HUDEP-2 (cell line): ENCODE data around the gene SPIRE1.
"Not testable (repeated sequence)": the region's sequence is repeated elsewhere in the genome, so short reads cannot be mapped to it uniquely, and the experiment has no call there.

ENCODE experiments used
- DNase-seq, 76 experiments: peaks; one replicate each; lab custom pipeline; 2025; ENCODE audit not compliant: unreplicated experiment in 76 of 76; lab: John Stamatoyannopoulos, UW

SPIRE1 gene

DNA sequence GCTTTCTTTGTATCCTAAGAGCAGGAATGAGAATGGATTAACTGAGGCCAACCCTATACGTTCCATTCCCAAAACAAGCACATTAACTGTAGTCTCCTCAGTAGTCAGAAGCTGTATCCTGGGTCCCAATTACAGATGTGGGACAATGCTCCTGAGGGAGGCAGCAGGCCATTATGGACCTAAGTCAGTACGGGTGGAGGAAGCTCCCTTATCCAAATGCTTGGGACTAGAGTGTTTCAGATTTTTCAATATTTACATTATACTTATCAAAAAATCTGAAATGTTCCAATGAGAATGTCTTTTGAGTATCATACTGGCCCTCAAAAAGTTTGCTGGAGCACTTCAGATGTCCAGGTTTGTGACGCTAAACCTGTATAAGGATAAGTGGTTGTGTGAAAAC lies 160.1 kb downstream of the SPIRE1 start:
- DNase-seq, result no peak

DNA sequence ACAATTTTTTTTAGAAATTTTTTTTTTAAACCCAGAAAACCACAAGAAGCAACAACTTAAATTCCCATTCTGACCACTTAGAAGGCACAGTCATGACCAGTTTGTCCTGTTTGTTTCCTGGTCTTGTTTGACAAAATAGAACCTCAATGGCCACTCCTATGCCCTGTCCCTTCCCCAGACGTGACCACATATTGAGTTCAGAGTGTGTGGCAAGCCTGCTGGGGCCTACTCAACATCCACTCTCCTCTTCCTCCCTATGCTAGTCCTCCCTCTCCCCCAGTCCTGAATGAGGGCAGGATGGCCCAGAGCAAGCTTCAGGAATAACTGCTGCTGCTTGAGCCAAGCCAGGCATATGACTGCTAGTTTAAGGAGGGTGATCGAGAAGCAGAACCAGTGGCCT lies 160.6 kb downstream of the SPIRE1 start:
- DNase-seq, result no peak

- DNase-seq, result no peak
Measured at GRCh38 chr18:12492907-12493306, 165.0 kb downstream of the SPIRE1 start.

DNA sequence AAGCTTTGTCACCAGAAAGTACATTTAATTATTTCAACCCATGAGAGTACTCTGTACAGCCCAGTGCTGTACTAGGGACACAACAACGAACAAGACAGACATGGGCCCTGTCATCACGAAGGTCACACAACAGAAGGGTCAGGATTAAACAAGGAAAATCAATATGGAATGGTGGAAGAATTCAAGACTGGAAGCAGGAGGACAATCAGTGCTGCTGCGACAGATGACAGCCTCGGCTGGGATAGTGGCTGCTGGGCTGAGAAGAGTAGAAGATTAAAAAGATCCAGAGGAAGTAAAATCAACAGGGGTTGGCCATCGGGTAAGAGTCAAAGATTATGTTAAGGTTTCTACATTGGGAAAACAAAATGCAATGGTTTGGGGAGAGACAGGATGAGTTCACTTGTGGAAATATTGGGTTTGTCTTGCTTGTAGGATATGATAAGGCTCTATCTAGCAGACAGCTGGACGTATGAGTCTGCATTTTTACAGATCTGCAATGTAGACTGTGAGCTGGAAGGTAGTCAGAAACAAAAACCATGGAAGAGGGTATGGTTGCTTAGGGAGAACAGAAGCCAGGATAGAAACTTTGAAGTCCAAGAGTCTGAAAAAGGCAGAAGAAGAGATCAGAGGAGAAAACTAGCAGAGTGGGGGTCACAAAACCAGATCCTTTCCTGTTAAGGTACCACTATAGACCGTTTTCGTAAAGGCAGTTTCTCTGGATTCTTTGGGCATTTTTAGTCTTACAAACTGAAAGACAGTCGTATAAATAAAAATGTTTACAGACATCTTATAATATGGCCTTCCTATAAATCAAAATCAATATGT lies 166.1 kb downstream of the SPIRE1 start:
- DNase-seq, result peak in 20 of 76 experiments; percentile 0 to 75 (median 38)

DNA sequence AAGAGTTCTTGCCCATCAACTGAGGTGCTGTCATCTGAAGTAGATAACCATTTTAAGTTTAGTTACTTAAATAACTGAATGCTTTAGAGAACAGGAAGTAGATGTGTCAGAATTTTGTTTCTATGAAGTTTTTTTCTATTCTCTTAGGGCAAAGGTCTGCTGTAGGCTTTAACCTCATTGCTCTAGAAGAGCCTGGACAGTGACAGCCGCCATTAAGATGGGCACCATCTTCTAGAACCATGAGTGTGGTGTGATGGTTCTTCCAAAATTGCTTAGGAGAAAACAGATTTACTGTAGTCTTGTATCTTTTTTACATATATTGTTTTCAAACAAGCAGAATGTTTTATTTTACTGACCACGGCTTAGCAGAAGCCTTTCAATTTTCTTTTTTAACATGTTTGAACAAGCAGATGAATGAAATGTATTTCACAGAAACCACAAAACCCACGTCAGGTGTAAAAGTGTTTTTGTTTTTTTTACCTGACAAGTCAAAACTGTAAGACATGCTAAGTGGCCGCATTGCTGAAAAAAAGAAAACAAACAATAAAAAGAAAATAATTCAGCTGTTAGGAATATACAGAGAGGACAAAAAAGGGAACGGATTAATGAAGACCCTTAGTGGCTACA lies 172.3 kb downstream of the SPIRE1 start:
- DNase-seq, result no peak

DNA sequence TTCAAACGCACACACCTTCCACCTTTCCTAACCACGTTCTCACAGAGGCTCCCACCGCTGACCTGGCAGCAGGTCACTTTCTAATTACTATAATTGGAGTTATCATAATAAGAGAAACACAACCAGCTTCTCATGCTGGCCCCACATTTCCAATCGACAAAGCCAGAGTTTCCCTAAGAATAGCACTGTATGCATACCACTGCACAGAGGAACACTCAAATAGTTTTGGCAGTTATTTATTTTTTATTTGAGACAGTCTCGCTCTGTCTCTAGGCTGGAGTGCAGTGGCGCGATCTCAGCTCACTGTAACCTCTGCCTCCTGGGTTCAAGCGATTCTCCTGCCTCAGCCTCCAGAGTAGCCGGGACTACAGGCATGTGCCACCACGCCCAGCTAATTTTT lies 176.0 kb downstream of the SPIRE1 start:
- not testable (repeated sequence) for DNase-seq

GRCh38 chr18:12479982-12480381 lies 177.9 kb downstream of the SPIRE1 start:
- no peak for DNase-seq

DNA sequence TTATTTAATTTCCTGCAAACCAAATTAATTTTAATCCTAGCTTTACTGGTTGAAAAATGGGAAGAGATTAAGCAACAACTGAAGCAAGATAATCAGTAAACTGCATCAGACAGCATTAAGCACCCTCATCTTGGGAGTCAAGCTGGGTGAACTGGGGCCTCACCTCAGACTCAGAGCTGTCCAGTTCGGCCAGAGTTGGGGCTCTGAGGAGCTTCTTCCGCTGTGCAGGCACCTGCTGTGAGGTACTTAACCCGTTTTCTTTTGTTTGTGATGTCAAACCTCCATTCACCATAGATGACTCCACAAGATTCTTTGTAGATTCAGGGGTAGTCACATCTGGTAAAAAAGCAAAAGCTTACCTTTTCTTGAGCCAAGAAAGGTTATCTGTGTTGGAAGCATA lies 178.4 kb downstream of the SPIRE1 start:
- no peak for DNase-seq

- no peak for DNase-seq
Measured at GRCh38 chr18:12478269-12479047, 179.4 kb downstream of the SPIRE1 start.

DNA sequence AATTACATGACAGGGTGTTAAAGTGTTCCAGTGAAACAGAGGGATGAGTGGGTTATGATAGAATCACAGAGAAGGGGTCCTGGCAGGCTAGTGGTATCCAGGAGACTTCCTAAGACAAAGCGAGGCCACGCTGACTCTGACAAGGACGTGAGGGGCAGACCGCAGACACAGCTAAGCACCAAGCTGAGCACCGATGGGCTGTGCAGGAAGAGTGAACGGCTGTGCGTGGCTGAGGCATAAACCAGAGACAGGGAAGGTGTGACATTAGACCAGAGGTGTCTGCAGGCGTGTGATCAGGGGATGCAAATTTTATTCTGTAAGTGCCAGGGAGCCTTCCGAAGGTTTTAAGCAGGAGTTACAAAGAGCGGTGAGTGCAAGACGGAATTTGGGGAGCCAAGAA lies 180.3 kb downstream of the SPIRE1 start:
- no peak for DNase-seq

GRCh38 chr18:12476955-12477354 lies 181.0 kb downstream of the SPIRE1 start:
- no peak for DNase-seq

DNA sequence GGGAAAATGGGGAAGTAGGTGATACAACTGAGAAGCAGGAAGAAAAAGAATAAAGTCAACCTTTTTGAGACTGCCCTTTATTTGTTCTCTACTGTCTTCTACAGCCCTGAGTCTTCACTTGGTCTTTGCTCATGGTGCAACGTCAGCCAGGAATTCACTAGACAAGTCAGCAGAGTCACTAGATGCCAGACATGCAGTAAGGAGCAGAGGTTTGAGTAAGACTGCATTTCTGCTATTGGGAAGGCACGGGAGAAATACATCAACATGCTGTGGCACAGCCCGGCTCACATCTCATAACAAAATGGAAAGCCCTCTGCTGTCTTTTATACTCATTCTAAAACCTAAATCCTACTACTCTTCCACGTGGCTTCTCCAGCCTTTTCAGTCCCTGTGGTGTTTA lies 183.0 kb downstream of the SPIRE1 start:
- no peak for DNase-seq

- no peak for DNase-seq
Measured at GRCh38 chr18:12474146-12474545, 183.8 kb downstream of the SPIRE1 start.

GRCh38 chr18:12470382-12471075 lies 187.4 kb downstream of the SPIRE1 start:
- no peak for DNase-seq

DNA sequence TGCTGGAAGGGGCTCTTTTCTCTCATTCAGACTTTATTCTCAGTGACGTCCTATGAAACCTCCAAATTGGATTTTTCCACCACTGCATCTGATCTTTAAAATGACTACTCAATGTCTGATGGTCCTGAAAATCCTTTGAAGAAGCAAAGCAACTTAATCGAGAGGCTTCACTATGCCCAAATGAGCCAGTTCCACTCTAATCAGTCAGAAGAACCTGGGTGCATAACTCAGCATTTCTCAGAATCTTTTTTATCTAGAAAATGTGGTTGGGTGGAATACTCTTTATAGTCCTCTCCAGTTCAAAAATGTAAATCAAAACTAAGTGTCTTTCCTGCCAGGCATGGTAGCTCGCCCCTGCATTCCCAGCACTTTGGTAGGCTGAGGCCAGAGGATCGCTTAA lies 189.5 kb downstream of the SPIRE1 start:
- DNase-seq, result peak in 10 of 76 experiments; percentile 2 to 44 (median 18)

GRCh38 chr18:12464731-12465130 lies 193.2 kb downstream of the SPIRE1 start:
- DNase-seq, result no peak

DNA sequence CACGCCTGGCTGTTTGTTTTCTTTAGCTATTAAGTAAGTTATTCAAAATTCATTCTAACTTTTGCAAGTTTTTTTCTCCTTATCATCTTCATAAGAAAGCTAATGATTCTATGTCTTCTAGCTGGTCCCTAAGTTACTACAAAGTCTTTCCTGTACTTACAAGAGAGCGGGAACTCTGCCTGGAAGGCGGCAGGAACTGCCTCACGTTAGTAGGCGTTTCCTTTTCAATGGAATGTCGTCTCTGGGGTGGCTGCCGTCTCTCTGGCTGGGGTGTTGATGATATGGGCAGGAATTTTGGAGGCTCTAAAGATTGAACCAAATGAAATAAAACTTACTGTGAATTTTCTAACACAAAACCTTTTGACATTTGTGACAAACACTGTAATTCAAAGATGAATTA lies 194.7 kb downstream of the SPIRE1 start:
- DNase-seq, result no peak

- no peak for DNase-seq
Measured at GRCh38 chr18:12462242-12462641, 195.7 kb downstream of the SPIRE1 start.

DNA sequence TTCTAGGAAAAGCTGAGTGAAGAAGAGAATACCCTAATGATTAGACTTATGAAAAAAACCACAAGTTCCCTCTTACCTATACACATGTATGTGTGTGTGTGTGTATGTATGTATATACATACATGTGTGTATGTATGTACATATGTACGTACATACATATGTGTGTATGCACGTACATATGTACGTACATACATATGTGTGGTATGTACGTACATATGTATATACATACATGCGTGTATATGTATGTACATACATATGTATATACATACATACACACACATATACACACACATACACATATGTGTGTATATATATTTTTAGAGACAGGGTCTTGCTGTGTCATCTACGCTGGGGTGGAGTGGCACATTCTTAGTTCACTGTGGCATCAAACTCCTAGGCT lies 196.6 kb downstream of the SPIRE1 start:
- DNase-seq, result no peak

DNA sequence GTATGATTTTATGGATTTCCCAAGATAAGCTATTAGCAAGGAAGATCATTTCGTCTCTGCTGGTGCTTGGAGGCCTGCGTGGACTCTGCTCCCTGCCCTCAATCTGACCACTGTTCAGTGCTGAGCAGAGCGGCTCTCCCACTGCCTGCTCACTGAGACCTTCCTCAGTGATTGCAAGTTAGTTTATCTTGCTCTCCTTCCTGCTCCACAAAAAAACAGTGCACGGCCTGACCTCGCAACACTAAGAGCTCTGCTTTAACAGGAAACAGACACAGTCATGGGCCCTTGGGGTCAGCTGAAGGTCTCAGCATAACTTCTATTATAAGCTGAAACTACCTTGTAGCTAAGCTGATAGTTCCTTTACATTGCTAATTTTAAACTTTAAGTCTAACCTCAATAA lies 197.0 kb downstream of the SPIRE1 start:
- no peak for DNase-seq

GRCh38 chr18:12458771-12459170 lies 199.1 kb downstream of the SPIRE1 start:
- DNase-seq, result no peak
